Effector memory CD4-positive, alpha-beta T cell (primary cell): Measurements from ENCODE around the gene RPAP2.
"Not testable (repeated sequence)": the region's sequence is repeated elsewhere in the genome, so short reads cannot be mapped to it uniquely, and the experiment has no call there.

Experiments
- DNase-seq, 3 donors: peaks; one replicate each; pipeline ENCODE4 v3.0.0-alpha.2; 2020
- H3K27ac ChIP-seq: 2 replicates; pipeline ENCODE4 v1.7.0; 2013; ENCODE audit warnings: mild to moderate bottlenecking, low read length, moderate library complexity; ENCODE audit not compliant: insufficient read depth, poor library complexity, severe bottlenecking
- H3K27me3 ChIP-seq: replicated peaks from 2 replicates; pipeline ENCODE4 v1.7.0; 2013; ENCODE audit warnings: mild to moderate bottlenecking, low read length; ENCODE audit not compliant: insufficient read depth, control insufficient read depth, poor library complexity, severe bottlenecking
- H3K36me3 ChIP-seq: 2 replicates; pipeline ENCODE4 v1.7.0; 2013; ENCODE audit warnings: mild to moderate bottlenecking, low read length, moderate library complexity; ENCODE audit not compliant: control insufficient read depth, insufficient read depth
- H3K4me1 ChIP-seq: 2 replicates; pipeline ENCODE4 v1.7.0; 2013; ENCODE audit warnings: low read length, mild to moderate bottlenecking; ENCODE audit not compliant: control insufficient read depth, insufficient read depth, poor library complexity, severe bottlenecking
- H3K4me3 ChIP-seq: 2 replicates; pipeline ENCODE4 v1.7.0; 2013; ENCODE audit warnings: low read length, low read depth, mild to moderate bottlenecking; ENCODE audit not compliant: insufficient read depth, poor library complexity, severe bottlenecking
- H3K9me3 ChIP-seq: 2 replicates; pipeline ENCODE4 v1.7.0; 2013; ENCODE audit warnings: mild to moderate bottlenecking, low read length, moderate library complexity; ENCODE audit not compliant: control insufficient read depth

The RPAP2 gene

DNA sequence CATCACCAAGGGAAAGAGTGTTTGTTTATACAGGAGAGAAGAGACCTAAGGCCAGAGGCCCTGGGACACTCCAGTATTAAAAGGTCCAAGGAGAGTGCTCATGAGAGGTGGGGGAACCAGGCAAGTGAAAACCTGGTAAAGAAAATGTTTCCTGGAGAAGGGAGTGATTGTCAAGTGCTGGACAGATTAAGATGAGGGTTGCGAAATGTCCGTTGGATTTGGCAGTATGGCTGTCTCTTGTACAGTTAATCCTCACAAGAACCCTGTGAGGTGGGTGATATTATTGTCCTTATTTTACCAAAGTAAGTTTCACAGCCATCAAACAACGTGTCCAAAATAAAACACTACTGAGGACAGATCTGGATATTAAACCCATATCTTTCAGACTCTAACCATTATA, 44.2 kb downstream of the RPAP2 start:
- peaks cover 14% of the 10 kb centered on the region for H3K36me3 ChIP-seq
- no peak overlapping the region for H3K4me3 ChIP-seq
- no peaks in the 10 kb centered on the region for H3K9me3 ChIP-seq
- no peaks in the 10 kb centered on the region for H3K27me3 ChIP-seq
- DNase-seq, result no peak
- H3K4me1 ChIP-seq, result no peaks in the 10 kb centered on the region
- no peak overlapping the region for H3K27ac ChIP-seq

- Histone ChIP-seq H3K9me3 (no peaks in the 10 kb centered on the region), H3K36me3 (peaks cover 27% of the 10 kb centered on the region)
- DNase-seq, result no peak
These were observed 48.2 kb downstream of the RPAP2 start for GRCh38 chr1:92346866-92347640.

DNA sequence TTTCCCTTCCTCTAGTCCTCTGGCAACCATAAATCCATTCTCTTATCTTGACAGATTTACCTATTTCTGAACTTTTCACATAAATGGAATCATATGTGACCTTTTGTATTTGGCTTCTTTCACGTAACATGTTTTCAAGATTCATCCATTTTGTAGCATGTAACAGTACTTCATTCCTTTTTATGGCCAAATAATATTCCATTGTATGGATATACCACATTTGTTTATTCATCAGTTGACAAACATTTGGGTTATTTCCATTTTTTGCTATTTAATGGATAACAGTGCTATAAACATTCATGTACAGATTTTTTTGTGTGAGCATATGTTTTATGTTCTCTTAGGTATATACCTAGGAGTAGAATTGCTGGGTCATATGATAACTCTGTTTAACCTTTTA, 54.0 kb downstream of the RPAP2 start:
- Histone ChIP-seq H3K9me3 (no peaks in the 10 kb centered on the region), H3K4me3 (no peak overlapping the region), H3K36me3 (peaks cover 13% of the 10 kb centered on the region), H3K4me1 (no peaks in the 10 kb centered on the region), H3K27ac (no peak overlapping the region), H3K27me3 (no peaks in the 10 kb centered on the region)
- no peak for DNase-seq

More at GRCh38 chr1:92346866-92347640, 48.2 kb downstream of the RPAP2 start:
- H3K27ac ChIP-seq, result no peak overlapping the region
- H3K4me1 ChIP-seq, result no peaks in the 10 kb centered on the region
- H3K4me3 ChIP-seq, result no peak overlapping the region
- no peaks in the 10 kb centered on the region for H3K27me3 ChIP-seq

DNA sequence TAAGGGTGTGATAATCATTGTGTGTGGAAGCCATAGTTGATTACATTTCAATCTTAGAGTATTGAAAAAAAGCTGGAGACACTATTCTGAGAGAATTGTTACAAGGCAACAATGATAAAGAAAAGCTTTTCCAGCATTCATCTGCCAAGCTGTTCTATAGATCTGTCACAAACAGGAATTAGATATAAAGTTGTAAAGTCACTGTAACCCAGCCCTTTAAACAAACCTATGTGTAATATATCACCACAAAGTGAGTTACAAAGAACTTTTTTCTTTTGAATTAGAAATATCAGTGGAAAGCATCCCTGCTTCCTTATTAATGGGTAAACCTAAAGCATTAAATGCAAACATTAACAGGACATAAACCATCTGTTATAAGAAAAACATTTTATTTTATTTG, 55.4 kb downstream of the RPAP2 start:
- no peaks in the 10 kb centered on the region for H3K27me3 ChIP-seq
- H3K4me1 ChIP-seq, result no peaks in the 10 kb centered on the region
- DNase-seq, result no peak
- no peak overlapping the region for H3K27ac ChIP-seq
- H3K9me3 ChIP-seq, result no peaks in the 10 kb centered on the region
- H3K36me3 ChIP-seq, result peaks cover 13% of the 10 kb centered on the region
- no peak overlapping the region for H3K4me3 ChIP-seq

- Histone ChIP-seq H3K4me3 (no peak overlapping the region), H3K4me1 (no peaks in the 10 kb centered on the region), H3K27ac (no peak overlapping the region), H3K9me3 (no peaks in the 10 kb centered on the region), H3K27me3 (no peaks in the 10 kb centered on the region), H3K36me3 (peaks cover under 1% of the 10 kb centered on the region)
- DNase-seq, result no peak
These were observed 58.1 kb downstream of the RPAP2 start for GRCh38 chr1:92356956-92357355.

- DNase-seq, H3K4me3 ChIP-seq, H3K27me3 ChIP-seq, H3K36me3 ChIP-seq, H3K9me3 ChIP-seq, H3K4me1 ChIP-seq, H3K27ac ChIP-seq: not testable (repeated sequence)
These were observed 60.5 kb downstream of the RPAP2 start for GRCh38 chr1:92359382-92359781.

- H3K27me3 ChIP-seq, result no peaks in the 10 kb centered on the region
- H3K27ac ChIP-seq, result no peak overlapping the region
- no peaks in the 10 kb centered on the region for H3K9me3 ChIP-seq
- no peak for DNase-seq
- no peak overlapping the region for H3K4me3 ChIP-seq
- no peaks in the 10 kb centered on the region for H3K36me3 ChIP-seq
- no peaks in the 10 kb centered on the region for H3K4me1 ChIP-seq
These were observed 61.1 kb downstream of the RPAP2 start for GRCh38 chr1:92359986-92360385.

GRCh38 chr1:92362970-92363369, 64.1 kb downstream of the RPAP2 start:
- no peak overlapping the region for H3K4me3 ChIP-seq
- H3K27me3 ChIP-seq, result no peaks in the 10 kb centered on the region
- no peaks in the 10 kb centered on the region for H3K36me3 ChIP-seq
- H3K9me3 ChIP-seq, result no peaks in the 10 kb centered on the region
- DNase-seq, result no peak
- no peaks in the 10 kb centered on the region for H3K4me1 ChIP-seq
- H3K27ac ChIP-seq, result no peak overlapping the region

- H3K27ac ChIP-seq, result no peak overlapping the region
- H3K36me3 ChIP-seq, result no peaks in the 10 kb centered on the region
- no peaks in the 10 kb centered on the region for H3K27me3 ChIP-seq
- no peak overlapping the region for H3K4me3 ChIP-seq
- H3K9me3 ChIP-seq, result no peaks in the 10 kb centered on the region
- no peak for DNase-seq
- no peaks in the 10 kb centered on the region for H3K4me1 ChIP-seq
These were observed 64.5 kb downstream of the RPAP2 start for GRCh38 chr1:92363401-92363800.

GRCh38 chr1:92365378-92366039, 66.7 kb downstream of the RPAP2 start:
- no peak for DNase-seq
- H3K4me3 ChIP-seq, result no peak overlapping the region
- H3K4me1 ChIP-seq, result no peaks in the 10 kb centered on the region
- no peaks in the 10 kb centered on the region for H3K27me3 ChIP-seq
- H3K27ac ChIP-seq, result no peak overlapping the region
- no peaks in the 10 kb centered on the region for H3K9me3 ChIP-seq
- H3K36me3 ChIP-seq, result peaks cover 4% of the 10 kb centered on the region
